ENCODE measurements around the gene RHOH.

The RHOH gene

GRCh38 chr4:40205259-40206198 is 8.7 kb downstream of the RHOH start:
- no peak for DNase-seq (ENCODE audit: low read depth)

GRCh38 chr4:40206426-40206825 is 9.6 kb downstream of the RHOH start:
- no peak for DNase-seq (ENCODE audit: low read depth)

GRCh38 chr4:40209401-40209800 is 12.6 kb downstream of the RHOH start:
- DNase-seq (ENCODE audit: low read depth), result no peak

- DNase-seq (ENCODE audit: low read depth), result no peak
These were observed 13.9 kb downstream of the RHOH start for GRCh38 chr4:40210776-40211175.

GRCh38 chr4:40211224-40212185 is 14.7 kb downstream of the RHOH start:
- DNase-seq (ENCODE audit: low read depth), result no peak

GRCh38 chr4:40212674-40213527 is 16.1 kb downstream of the RHOH start:
- no peak for DNase-seq (ENCODE audit: low read depth)

GRCh38 chr4:40214038-40214437 is 17.2 kb downstream of the RHOH start:
- DNase-seq (ENCODE audit: low read depth), result no peak

- DNase-seq (ENCODE audit: low read depth), result no peak
These were observed 18.0 kb downstream of the RHOH start for GRCh38 chr4:40214661-40215418.

- no peak for DNase-seq (ENCODE audit: low read depth)
These were observed 20.0 kb downstream of the RHOH start for GRCh38 chr4:40216622-40217366.

GRCh38 chr4:40221744-40222143 is 24.9 kb downstream of the RHOH start:
- DNase-seq (ENCODE audit: low read depth), result no peak

- no peak for DNase-seq (ENCODE audit: low read depth)
These were observed 26.5 kb downstream of the RHOH start for GRCh38 chr4:40223343-40223742.

GRCh38 chr4:40224432-40224831 is 27.6 kb downstream of the RHOH start:
- DNase-seq (ENCODE audit: low read depth), result no peak

GRCh38 chr4:40225497-40225896 is 28.7 kb downstream of the RHOH start:
- no peak for DNase-seq (ENCODE audit: low read depth)

GRCh38 chr4:40227284-40227683 is 30.5 kb downstream of the RHOH start:
- no peak for DNase-seq (ENCODE audit: low read depth)

- DNase-seq (ENCODE audit: low read depth), result no peak
These were observed 31.9 kb downstream of the RHOH start for GRCh38 chr4:40228497-40229365.

GRCh38 chr4:40231316-40231863 is 34.6 kb downstream of the RHOH start:
- DNase-seq (ENCODE audit: low read depth), result no peak

GRCh38 chr4:40232610-40233009 is 35.8 kb downstream of the RHOH start:
- DNase-seq (ENCODE audit: low read depth), result no peak

GRCh38 chr4:40233227-40233626 is 36.4 kb downstream of the RHOH start:
- no peak for DNase-seq (ENCODE audit: low read depth)

- DNase-seq (ENCODE audit: low read depth), result no peak
These were observed 37.7 kb downstream of the RHOH start for GRCh38 chr4:40234519-40235039.
